Measurements from ENCODE around the gene LRRTM4. TPM values are rescaled to one million over a fixed set of nuclear protein-coding genes. Genes with fewer than 3 reads are reported as not detected.

The LRRTM4 gene
- total and polyA plus RNA-seq, 8 donors: 0.38 to 3.3 (median 2.0) TPM

DNA sequence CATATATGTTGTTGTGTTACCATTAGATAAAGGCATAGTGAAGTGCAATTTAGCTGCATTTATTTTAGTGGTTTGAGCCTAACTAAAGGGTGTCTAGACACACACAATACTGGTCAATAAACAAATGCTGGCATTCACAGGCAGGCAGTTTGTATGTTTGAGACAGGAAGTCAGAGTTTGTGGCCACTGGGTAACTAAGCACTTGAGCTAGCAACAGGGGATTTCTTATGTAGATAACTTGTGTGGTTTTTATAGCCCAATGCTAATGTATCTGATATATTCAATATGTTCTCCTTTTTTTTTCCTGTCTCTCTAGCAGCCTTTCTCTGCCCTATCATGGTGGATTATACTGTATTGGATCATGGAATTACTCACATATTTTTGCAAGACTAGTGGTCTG, 38.1 kb downstream of the LRRTM4 start:
- Histone ChIP-seq H3K4me3 (no peak overlapping the region), H3K9me3 (no peaks in the 10 kb centered on the region), H3K27me3 (no peaks in the 10 kb centered on the region), H3K27ac (no peak overlapping the region), H3K4me1 (no peaks in the 10 kb centered on the region), H3K36me3 (no peaks in the 10 kb centered on the region)
- intact Hi-C loops (cut with DNase I): no loop called here
- no peak for DNase-seq
- TF ChIP-seq, protein P1, sequence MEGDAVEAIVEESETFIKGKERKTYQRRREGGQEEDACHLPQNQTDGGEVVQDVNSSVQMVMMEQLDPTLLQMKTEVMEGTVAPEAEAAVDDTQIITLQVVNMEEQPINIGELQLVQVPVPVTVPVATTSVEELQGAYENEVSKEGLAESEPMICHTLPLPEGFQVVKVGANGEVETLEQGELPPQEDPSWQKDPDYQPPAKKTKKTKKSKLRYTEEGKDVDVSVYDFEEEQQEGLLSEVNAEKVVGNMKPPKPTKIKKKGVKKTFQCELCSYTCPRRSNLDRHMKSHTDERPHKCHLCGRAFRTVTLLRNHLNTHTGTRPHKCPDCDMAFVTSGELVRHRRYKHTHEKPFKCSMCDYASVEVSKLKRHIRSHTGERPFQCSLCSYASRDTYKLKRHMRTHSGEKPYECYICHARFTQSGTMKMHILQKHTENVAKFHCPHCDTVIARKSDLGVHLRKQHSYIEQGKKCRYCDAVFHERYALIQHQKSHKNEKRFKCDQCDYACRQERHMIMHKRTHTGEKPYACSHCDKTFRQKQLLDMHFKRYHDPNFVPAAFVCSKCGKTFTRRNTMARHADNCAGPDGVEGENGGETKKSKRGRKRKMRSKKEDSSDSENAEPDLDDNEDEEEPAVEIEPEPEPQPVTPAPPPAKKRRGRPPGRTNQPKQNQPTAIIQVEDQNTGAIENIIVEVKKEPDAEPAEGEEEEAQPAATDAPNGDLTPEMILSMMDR (IDR thresholded peaks at IDR 0.05): no peak
- ATAC-seq: no peak

DNA sequence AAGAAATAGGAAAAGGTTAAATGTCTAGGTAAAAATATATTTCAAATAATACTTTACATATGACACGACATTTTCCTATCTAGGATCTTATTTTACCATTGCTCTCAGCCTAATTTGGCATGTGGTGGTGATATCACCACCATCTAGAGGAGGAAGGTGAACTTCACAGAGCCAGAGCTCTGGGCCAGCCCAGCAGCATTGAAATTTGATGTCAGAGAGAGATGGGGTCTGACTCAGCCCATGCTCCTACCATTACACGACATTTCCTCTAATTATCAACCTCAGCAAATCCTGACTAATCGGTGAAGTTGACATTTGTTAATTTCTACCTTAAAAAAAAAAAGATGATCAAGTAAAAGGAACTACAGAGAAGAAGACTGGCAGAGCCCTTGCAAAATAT, 42.3 kb downstream of the LRRTM4 start:
- H3K27me3 ChIP-seq: no peaks in the 10 kb centered on the region
- ATAC-seq (no peak), DNase-seq (no peak)
- no peaks in the 10 kb centered on the region for H3K4me1 ChIP-seq
- no peaks in the 10 kb centered on the region for H3K9me3 ChIP-seq
- TF ChIP-seq, protein P1 (IDR thresholded peaks at IDR 0.05): no peak
- H3K36me3 ChIP-seq: no peaks in the 10 kb centered on the region
- no peak overlapping the region for H3K27ac ChIP-seq
- intact Hi-C loops (cut with DNase I): no loop called here
- H3K4me3 ChIP-seq: no peak overlapping the region

DNA sequence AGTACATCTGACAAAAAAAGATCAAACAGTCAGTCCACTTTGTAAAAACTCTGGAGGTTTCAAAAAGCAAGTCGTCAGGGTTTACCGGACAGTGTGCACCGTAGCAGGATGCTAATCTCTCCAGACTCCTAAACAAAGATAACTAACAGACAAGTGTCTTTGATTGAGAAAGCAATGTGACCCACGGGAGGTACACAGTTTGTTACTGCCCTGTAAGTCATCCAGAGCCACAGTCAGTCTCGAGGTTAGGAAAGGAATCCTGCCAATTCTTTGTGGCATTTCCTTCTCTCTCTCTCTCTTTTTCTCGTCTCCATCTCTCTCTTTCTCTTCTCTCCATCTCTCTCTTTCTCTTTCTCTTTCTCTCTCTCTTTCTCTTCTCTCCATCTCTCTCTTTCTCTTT, 42.8 kb downstream of the LRRTM4 start:
- H3K36me3 ChIP-seq: no peaks in the 10 kb centered on the region
- H3K27me3 ChIP-seq: no peaks in the 10 kb centered on the region
- no peak for DNase-seq
- H3K27ac ChIP-seq: no peak overlapping the region
- no peaks in the 10 kb centered on the region for H3K9me3 ChIP-seq
- intact Hi-C loops (cut with DNase I): no loop called here
- ATAC-seq: no peak
- TF ChIP-seq, protein P1 (IDR thresholded peaks at IDR 0.05): no peak
- H3K4me1 ChIP-seq: no peaks in the 10 kb centered on the region
- no peak overlapping the region for H3K4me3 ChIP-seq

DNA sequence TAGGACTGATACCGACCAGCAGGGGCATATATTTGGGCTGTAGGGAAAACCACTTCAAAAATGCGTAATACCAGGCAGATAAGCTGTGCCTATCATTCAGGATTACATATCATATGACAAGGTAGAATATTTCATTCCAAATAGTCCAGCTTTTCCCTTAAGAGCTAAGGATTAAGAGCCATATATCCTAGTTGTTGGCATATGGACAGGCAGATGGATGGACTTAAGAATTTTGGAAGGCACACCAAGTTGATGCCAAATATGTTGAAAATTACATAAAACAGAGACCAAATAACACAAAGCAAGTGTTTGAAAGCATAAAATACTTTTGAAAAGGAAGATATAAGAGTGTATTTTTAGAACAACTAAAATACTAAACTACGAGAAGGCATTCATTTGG, 52.1 kb downstream of the LRRTM4 start:
- H3K4me3 ChIP-seq: no peak overlapping the region
- no peaks in the 10 kb centered on the region for H3K9me3 ChIP-seq
- TF ChIP-seq, protein P1 (IDR thresholded peaks at IDR 0.05): no peak
- no peaks in the 10 kb centered on the region for H3K27me3 ChIP-seq
- intact Hi-C loops (cut with DNase I): no loop called here
- H3K27ac ChIP-seq: no peak overlapping the region
- DNase-seq: no peak
- no peaks in the 10 kb centered on the region for H3K4me1 ChIP-seq
- ATAC-seq: no peak
- H3K36me3 ChIP-seq: no peaks in the 10 kb centered on the region

DNA sequence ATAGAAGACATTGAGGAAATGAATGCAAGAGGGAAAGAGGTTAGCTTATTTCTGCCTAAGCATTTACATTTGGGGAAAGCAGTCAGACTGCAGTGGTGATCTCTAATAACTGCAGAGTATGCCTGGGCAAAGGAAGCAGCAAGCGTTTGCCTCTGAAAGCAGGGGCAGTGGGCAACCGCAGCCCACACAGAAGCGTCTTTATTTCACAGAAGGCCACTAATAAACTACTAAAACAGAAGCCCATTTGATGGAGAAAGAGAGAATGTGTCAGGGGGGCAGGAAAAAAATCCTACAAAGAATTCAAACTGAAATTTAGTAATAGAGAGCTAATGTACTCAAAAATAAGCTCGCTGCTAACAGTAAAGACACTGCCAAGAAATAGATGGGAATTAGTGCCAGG, 53.1 kb downstream of the LRRTM4 start:
- no peaks in the 10 kb centered on the region for H3K9me3 ChIP-seq
- H3K36me3 ChIP-seq: no peaks in the 10 kb centered on the region
- no peak overlapping the region for H3K4me3 ChIP-seq
- no peak for DNase-seq
- intact Hi-C loops (cut with DNase I): no loop called here
- H3K4me1 ChIP-seq: no peaks in the 10 kb centered on the region
- no peak overlapping the region for H3K27ac ChIP-seq
- no peaks in the 10 kb centered on the region for H3K27me3 ChIP-seq
- TF ChIP-seq, protein P1 (IDR thresholded peaks at IDR 0.05): no peak
- ATAC-seq: no peak

All from left lung (tissue), 10 donors.